SU-DHL-6 (cell line): Measurements from ENCODE around the gene RPL36AL.

Experiments used
- H2AFZ ChIP-seq: fragments of 200-600 bp; sonication (generic); 2 replicates; pipeline ENCODE4 v1.6.1; 2014; ENCODE audit warnings: low read depth, mild to moderate bottlenecking, moderate library complexity, mixed read lengths, antibody characterized with exemption, low read length; ENCODE audit not compliant: severe bottlenecking
- H3F3A ChIP-seq: fragments of 200-600 bp; shearing (Covaris generic); 2 replicates; pipeline ENCODE4 v1.6.0; 2016; ENCODE audit warnings: antibody characterized with exemption, mild to moderate bottlenecking; ENCODE audit not compliant: insufficient read depth
- H3K27ac ChIP-seq: fragments of 200-600 bp; sonication (generic); 2 replicates; pipeline ENCODE4 v1.5.1; 2016; ENCODE audit warnings: low read depth, mild to moderate bottlenecking, low read length, moderate library complexity, mixed read lengths
- H3K27me3 ChIP-seq: fragments of 200-600 bp; sonication (generic), shearing (Covaris generic); 2 replicates; pipeline ENCODE4 v1.6.0; 2014; ENCODE audit warnings: mild to moderate bottlenecking, low read length
- H3K36me3 ChIP-seq: fragments of 200-600 bp; sonication (generic); 2 replicates; pipeline ENCODE4 v1.6.1; 2014; ENCODE audit warnings: mild to moderate bottlenecking, low read length, mixed read lengths
- H3K4me2 ChIP-seq: fragments of 300-600, 200-600 bp; shearing (Covaris generic), sonication (generic); 2 replicates; pipeline ENCODE4 v1.6.0; 2014; ENCODE audit warnings: low read length, low read depth, mild to moderate bottlenecking; ENCODE audit not compliant: poor library complexity, severe bottlenecking
- H3K4me3 ChIP-seq: fragments of 200-600 bp; sonication (generic); 2 replicates; pipeline ENCODE4 v1.5.1; 2014; ENCODE audit warnings: antibody characterized with exemption, low read length, mild to moderate bottlenecking, mixed read lengths; ENCODE audit not compliant: insufficient read depth, poor library complexity, severe bottlenecking
- H3K79me2 ChIP-seq: fragments of 200-600 bp; sonication (generic); 2 replicates; pipeline ENCODE4 v1.6.1; 2014; ENCODE audit warnings: mild to moderate bottlenecking, low read length, moderate library complexity; ENCODE audit not compliant: insufficient read depth
- H3K9ac ChIP-seq: fragments of 200-600 bp; sonication (generic); 2 replicates; pipeline ENCODE4 v1.7.0; 2014; ENCODE audit warnings: mild to moderate bottlenecking, low read length
- H3K9me2 ChIP-seq: fragments of 200-600 bp; sonication (generic); replicated peaks from 2 replicates; pipeline ENCODE4 v1.6.1; 2014; ENCODE audit warnings: low read length; ENCODE audit not compliant: insufficient read depth
- H3K9me3 ChIP-seq: fragments of 200-600 bp; sonication (generic); 2 replicates; pipeline ENCODE4 v1.6.1; 2014; ENCODE audit warnings: low read length, mixed read lengths; ENCODE audit not compliant: insufficient read depth
- H4K20me1 ChIP-seq: fragments of 200-600 bp; sonication (generic); 2 replicates; pipeline ENCODE4 v1.6.1; 2014; ENCODE audit warnings: low read depth, mild to moderate bottlenecking, antibody characterized with exemption, low read length, moderate library complexity, mixed read lengths
- CTCF ChIP-seq: fragments of 200-600 bp; sonication (generic); IDR thresholded peaks from one replicate; pipeline ENCODE4 v1.5.1; 2017; ENCODE audit warnings: antibody characterized with exemption, mild to moderate bottlenecking, low read length, moderate library complexity; ENCODE audit not compliant: insufficient read depth, poor library complexity, severe bottlenecking
- EZH2phosphoT487 ChIP-seq: fragments of 200-600 bp; sonication (generic), shearing (Covaris generic); conservative IDR thresholded peaks from 2 replicates; pipeline ENCODE4 v1.6.1; 2018; ENCODE audit warnings: mild to moderate bottlenecking, antibody characterized with exemption, low read length, moderate library complexity, mixed read lengths

Gene RPL36AL

GRCh38 chr14:49579841-49580240 is 40.6 kb downstream of the RPL36AL start:
- H3K9me2 ChIP-seq: no peaks in the 10 kb centered on the region
- H3K4me2 ChIP-seq: no peak overlapping the region
- peaks cover 55% of the 10 kb centered on the region for H3F3A ChIP-seq
- TF ChIP-seq EZH2phosphoT487 (no peak), CTCF (no peak)
- no peak overlapping the region for H3K9ac ChIP-seq
- H3K79me2 ChIP-seq: peaks cover 51% of the 10 kb centered on the region
- no peaks in the 10 kb centered on the region for H3K9me3 ChIP-seq
- no peaks in the 10 kb centered on the region for H3K27me3 ChIP-seq
- H2AFZ ChIP-seq: no peak overlapping the region
- H3K36me3 ChIP-seq: peaks cover 38% of the 10 kb centered on the region
- no peak overlapping the region for H3K4me3 ChIP-seq
- H3K27ac ChIP-seq: no peak overlapping the region
- peaks cover 27% of the 10 kb centered on the region for H4K20me1 ChIP-seq

GRCh38 chr14:49578141-49578540 is 42.3 kb downstream of the RPL36AL start:
- no peak overlapping the region for H3K27ac ChIP-seq
- H3K9me2 ChIP-seq: no peaks in the 10 kb centered on the region
- H3K27me3 ChIP-seq: no peaks in the 10 kb centered on the region
- peaks cover 21% of the 10 kb centered on the region for H3K36me3 ChIP-seq
- H3K9me3 ChIP-seq: no peaks in the 10 kb centered on the region
- H3K79me2 ChIP-seq: peaks cover 34% of the 10 kb centered on the region
- no peak overlapping the region for H3K4me2 ChIP-seq
- peaks cover 10% of the 10 kb centered on the region for H4K20me1 ChIP-seq
- TF ChIP-seq CTCF (no peak), EZH2phosphoT487 (no peak)
- H3K9ac ChIP-seq: no peak overlapping the region
- no peak overlapping the region for H2AFZ ChIP-seq
- H3K4me3 ChIP-seq: no peak overlapping the region
- H3F3A ChIP-seq: peaks cover 38% of the 10 kb centered on the region

GRCh38 chr14:49574038-49574437 is 46.4 kb downstream of the RPL36AL start:
- H4K20me1 ChIP-seq: no peaks in the 10 kb centered on the region
- no peak overlapping the region for H2AFZ ChIP-seq
- no peaks in the 10 kb centered on the region for H3K9me2 ChIP-seq
- no peaks in the 10 kb centered on the region for H3K27me3 ChIP-seq
- H3K27ac ChIP-seq: no peak overlapping the region
- no peaks in the 10 kb centered on the region for H3K9me3 ChIP-seq
- no peak overlapping the region for H3K4me2 ChIP-seq
- peaks cover 3% of the 10 kb centered on the region; the same call in 1 of the 2 replicates for H3F3A ChIP-seq
- no peaks in the 10 kb centered on the region; the same call in 1 of the 2 replicates for H3K79me2 ChIP-seq
- H3K9ac ChIP-seq: no peak overlapping the region
- no peak overlapping the region for H3K4me3 ChIP-seq
- TF ChIP-seq CTCF: no peak
- TF ChIP-seq EZH2phosphoT487: no peak
- peaks cover 11% of the 10 kb centered on the region; the same call in 1 of the 2 replicates for H3K36me3 ChIP-seq

- TF ChIP-seq EZH2phosphoT487 (no peak), CTCF (no peak)
- no peak overlapping the region for H2AFZ ChIP-seq
- no peaks in the 10 kb centered on the region for H3F3A ChIP-seq
- no peaks in the 10 kb centered on the region for H4K20me1 ChIP-seq
- no peaks in the 10 kb centered on the region for H3K9me2 ChIP-seq
- H3K4me2 ChIP-seq: no peak overlapping the region
- no peaks in the 10 kb centered on the region for H3K9me3 ChIP-seq
- no peaks in the 10 kb centered on the region for H3K36me3 ChIP-seq
- no peak overlapping the region for H3K9ac ChIP-seq
- H3K79me2 ChIP-seq: no peaks in the 10 kb centered on the region
- no peaks in the 10 kb centered on the region for H3K27me3 ChIP-seq
- H3K4me3 ChIP-seq: no peak overlapping the region
- H3K27ac ChIP-seq: no peak overlapping the region
These were observed 51.1 kb downstream of the RPL36AL start for GRCh38 chr14:49569281-49569680.
